Stimulated activated naive CD4-positive, alpha-beta T cell treated with Interleukin-2 at 50 U/mL for 16 hours (primary cell): ENCODE data around the gene LHX8.

Source experiments
- DNase-seq: peaks from one replicate; lab custom pipeline; 2025; lab: John Stamatoyannopoulos, UW

Gene LHX8

DNA sequence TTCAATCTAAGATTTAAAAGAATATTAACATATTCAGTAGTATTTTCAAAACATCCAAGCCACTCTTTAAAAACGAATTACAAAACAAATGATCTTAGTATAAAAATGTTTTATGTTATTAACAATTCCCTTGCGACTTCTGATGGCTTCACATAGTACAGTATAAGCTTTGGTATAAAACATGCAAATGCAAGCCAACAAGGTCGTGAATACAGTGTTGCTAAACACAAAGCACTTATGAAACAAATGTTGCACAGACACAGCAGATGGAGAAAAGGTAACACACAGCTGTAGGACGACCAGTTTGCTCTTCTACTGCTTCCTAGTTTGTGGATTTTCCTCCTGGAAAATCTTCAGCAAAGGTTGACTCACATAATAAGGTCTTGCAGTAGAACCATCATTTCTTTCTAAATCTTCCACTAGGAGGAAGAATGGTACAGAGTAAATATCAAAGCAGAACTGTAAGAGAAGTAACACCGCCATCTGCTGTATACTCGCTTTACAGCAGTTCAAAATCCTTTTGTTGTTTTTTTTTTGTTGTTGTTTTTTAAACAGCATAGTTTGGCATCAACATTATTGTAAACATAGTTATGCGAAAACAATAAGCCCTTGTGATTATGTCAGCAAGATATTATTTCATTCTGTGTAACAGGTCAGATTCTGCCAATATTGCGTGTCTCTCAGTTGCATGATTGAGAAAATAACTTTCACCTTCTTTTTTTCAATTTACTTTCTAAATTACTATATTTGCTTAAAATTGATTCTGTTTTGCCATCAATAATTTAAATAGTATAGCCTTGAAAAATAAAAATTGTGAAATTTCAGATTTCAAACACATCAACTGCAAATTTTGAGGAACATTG, 69.5 kb downstream of the LHX8 start:
- no peak for DNase-seq

DNA sequence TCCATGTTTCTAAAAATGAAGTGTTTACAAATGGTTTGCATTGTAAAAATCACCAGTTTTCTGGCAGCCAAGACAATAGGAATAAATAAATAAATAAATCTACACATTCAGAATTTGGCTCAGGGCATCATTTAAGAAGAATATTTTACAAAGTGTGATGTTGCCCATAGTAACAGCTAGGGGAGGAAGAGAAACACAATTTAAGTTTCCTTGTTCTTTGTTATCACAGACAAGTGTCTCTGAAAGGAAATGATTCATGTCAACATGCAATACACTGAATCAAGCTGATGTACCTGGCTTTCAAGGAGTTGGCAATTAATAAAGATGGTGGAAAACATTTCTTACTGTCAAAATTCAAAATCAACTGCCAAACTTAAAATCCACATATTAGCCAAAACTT, 74.7 kb downstream of the LHX8 start:
- DNase-seq: no peak
